GM19468 (cell line): Measurements from ENCODE around the gene EHD4.

Experiments
- ATAC-seq: cut with Tn5 transposase; IDR thresholded peaks from one replicate; pipeline ENCODE4 v1.9.1; 2021; ENCODE audit warnings: mild to moderate bottlenecking, moderate library complexity, moderate number of reproducible peaks; ENCODE audit not compliant: unreplicated experiment; ENCODE audit errors: extremely low read depth

Gene EHD4

DNA sequence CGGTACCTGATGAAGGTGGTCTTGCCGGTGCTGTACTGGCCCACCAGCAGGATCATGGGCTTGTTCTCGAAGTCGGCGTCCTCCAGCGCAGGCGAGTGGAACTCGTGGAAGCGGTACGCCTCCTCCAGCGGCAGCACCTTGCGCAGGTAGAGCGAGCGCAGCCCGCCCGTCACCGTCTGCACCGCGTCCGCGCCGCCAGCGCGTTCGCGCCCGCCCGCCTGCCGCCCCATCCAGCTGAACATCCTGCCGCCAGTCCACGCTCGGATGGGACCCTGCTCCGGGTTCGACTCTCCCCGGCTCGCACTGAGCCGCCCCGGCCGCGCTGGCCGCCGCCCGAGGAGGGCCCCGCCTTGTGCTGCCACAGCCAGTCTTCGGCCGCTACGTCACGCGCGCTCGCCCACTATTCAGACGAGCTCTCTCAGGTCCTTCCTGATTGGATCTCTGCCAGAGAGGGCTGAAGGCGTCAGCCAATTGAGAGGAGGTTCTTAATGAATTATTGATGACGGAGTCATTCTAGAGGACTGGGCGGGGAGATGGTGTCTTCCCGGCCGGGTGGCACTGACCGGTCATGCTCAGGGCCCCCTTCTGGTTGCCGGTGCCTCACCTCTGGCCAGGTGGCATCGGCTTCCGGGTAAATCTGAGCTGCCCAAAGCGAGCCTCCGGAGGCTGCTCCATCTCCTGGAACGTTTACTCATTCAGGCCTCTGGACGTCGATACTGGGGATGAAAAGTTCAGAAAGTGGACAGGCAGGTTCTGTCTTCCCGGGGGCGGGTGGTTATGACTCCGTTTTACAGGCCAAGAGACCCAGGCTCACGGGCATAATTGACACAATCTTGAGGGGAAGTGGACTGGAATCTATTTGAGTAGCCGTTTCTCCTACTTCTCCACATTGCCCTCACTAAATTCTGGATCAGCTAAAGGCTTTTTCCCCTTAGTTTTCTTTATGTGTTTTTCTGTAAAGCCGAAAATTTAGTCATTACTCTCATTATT is at the start of gene EHD4:
Gene EHD4, minus strand, starts transcription at position 305 of the 990 bp plus-strand sequence. Its CDS starts 63 bp downstream, at position 242.
- ATAC-seq: peak; percentile 80

DNA sequence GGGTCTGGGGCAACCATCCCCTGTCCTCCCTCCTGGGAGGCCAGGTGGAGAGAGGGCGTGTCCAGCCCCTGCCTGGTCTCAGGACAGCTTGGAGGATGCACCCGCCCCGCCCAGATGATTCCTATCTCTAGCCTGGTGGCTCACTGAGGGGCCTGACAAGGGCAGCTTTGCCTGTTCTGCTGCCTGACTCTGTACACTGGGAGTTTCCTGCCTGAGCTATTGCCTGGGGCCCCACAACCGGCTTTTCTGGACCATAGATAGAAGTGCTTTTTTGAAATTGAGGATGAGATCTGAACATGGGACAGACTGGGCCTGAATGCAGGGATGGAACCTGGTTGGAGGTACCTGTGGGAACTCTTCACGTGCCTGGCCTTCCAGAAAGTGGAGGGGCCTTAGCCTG is 49.2 kb upstream of the EHD4 start:
- ATAC-seq: no peak

GRCh38 chr15:42020713-42021273 is 48.4 kb upstream of the EHD4 start, which contains the start of gene PLA2G4E:
TSS of gene PLA2G4E (minus strand) at chr15:42021042. CDS start at chr15:42021030, 12 bp downstream.
- ATAC-seq: no peak

GRCh38 chr15:42018306-42019224 is 46.2 kb upstream of the EHD4 start:
- no peak for ATAC-seq

DNA sequence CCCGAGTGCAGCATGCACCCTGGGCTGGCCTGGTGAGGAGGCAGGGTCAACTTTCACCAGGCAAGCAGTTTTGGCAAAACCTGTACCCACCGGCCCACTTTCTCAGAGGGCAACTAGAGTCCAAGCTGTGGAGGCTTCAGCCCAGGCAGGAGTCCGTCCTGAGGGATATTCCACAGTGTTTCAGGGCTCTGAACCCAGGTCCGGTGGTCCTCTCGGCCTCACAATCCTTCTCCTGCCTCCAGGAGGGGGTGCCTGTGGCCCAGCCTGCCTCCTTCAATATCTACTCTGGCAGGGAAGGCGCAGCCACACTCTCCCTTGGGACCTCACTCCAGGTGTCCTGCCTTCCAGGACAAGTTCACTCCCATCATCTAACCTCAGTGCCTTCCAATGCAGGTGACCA is 44.6 kb upstream of the EHD4 start:
- no peak for ATAC-seq

- ATAC-seq: no peak
These were observed 42.0 kb upstream of the EHD4 start for GRCh38 chr15:42014406-42014805.

DNA sequence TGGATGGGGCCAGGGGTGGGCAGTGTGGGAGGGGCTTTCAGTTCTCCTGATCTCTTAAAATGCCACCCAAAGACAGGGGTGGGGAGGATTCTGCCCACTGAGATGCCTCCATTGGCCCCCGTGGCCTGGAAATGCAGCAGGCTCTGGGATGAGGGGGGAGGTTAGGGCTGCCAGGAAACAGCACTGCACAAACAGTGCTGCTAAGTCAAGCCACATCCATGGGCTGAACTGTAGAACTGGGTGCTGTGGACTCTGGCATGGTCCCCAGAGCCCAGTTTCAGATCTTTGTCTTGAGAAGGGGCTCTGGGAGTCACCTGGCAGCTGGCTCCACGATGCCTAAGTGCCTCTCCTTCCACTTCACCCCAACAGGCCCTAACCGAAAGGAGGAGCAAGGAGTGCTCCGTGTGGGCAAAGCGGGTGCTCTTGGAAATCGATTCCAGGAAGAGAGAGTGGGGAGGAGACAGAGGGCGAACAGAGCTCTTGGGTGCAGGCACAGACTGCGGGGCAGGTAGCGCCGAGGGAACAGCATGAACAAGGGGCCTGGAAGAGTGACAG is 40.6 kb upstream of the EHD4 start:
- ATAC-seq: no peak

DNA sequence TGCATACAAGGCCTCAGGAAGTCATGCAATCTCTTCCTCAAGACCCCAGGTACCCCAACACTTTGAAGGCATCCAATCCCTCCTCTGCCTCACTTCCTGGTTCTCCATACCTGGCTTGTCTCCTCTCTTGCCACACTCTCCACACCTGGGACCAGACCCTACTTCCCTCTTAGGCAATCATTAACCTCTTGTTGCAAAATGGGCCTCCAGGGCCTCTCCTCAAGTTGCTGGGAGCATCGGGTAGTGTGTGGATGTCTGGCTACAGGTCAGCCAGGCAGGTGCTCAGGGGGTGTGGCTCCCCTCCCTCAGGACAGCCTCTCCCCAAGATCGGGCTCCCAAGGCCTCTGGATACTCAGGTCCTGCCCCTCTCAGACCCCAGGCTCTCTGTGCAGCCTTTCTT is 39.9 kb upstream of the EHD4 start:
- ATAC-seq: no peak

DNA sequence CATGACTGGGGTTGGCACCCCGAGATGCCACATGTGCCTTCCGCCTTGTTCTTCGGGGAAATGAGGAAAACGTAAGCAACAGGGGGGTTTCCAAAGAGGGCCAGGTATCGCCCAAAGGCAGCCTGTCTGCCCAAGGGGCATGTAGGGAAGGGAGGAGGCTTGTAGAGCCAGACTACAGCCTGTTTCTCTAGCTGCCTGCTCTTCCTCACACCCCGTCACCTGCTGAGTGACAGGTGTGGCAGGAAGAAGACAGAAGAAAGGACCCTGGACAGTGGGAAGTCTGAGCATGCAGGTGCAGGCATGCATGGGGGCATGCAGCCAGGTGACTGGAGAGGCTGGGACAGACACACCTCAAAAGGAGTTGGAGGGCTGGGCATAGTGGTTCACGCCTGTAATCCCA is 38.7 kb upstream of the EHD4 start:
- ATAC-seq: no peak

GRCh38 chr15:42010434-42010833 is 38.1 kb upstream of the EHD4 start:
- no peak for ATAC-seq

DNA sequence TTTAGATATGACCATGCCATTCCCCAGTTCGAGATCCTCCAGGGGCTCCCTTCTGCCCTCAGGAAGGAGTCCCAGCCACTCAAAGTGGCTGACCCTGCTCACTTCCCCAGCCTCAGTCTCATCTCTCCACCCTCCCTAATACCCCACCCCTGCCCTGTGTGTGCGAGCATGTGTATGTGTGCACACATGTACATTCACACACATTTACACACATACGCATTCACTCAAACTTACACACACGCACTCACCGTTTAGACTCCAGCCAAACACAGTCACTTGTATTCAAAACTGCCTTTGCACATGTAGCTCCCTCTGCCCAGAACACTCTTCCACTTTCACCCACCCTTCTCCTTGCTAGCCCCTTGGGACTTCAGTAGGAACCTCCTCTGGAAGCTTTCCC is 37.1 kb upstream of the EHD4 start:
- no peak for ATAC-seq

DNA sequence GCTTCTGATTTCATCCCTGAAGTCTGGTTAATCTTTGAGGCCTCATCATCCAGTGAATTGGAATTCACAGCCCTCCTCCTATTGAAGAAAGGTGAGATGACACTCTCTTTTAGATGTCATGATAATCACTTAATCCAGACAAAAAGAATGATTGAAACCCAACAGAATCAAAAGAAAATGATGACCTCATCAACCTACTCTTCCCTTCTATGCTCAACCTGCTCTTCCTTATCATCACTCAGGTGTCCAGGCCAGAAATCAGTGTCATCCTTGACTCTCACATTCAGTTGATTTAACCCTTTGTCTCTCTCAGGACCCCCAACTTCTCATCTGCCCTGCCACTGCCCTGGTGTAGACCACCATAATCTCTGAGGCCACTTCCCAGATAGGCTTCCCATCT is 36.7 kb upstream of the EHD4 start:
- ATAC-seq: no peak

DNA sequence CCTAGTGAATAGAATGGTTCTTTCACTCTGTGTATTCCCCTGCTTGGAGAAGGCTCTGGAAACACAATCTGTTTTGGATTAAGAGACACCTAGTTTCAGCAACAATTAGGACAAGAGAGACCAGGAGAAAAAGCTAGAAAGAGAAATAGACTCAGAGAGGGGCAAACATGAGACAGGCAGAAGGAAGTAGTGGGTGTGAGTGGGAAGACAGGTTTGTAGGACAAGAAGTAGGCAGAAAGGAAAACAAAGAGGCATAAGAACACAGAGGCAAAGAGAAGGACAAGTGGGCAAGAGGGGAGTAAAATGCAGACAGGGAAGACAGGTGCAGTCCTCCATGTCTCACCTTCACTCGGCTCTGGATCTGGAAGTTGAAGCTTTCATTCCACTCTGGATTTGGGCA is 35.0 kb upstream of the EHD4 start:
- no peak for ATAC-seq

DNA sequence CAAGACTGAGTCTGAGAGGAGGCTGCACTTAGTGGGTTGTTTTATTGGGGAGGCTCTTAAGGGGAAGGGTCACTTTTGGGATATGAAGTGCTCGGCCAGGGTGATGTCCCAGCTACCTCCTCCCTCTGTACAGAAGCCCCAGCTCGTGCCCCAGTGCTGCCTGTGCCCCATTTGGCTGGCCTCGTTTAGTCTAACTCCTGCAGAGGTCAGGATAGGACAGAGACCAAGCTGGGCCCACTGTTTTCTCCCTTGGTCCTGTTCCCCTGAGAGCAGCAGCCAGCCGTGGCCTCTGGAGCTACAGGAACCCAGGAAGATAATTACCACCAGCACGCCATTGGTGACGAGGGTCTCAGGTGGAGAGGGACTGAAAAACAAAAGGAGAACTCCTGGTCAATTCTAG is 30.0 kb upstream of the EHD4 start:
- no peak for ATAC-seq

DNA sequence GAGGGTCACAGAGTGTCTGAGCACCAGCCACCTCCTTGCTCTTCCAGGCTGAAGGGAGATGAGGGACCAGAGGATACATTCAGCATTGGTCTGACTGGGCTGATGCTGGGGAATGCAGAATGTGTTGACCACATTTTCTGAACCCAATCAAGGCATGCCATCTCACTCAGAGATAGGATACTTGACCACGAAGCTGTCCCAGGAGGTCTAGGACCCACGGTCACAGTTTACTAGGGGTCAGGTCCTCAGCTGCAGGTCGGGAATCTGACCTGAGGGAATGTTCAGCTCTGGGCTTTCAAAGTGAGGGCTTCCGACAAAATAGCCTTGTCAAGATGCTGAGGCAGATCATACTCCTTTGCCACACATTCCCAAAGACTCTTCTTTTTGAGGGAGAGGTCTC is 28.9 kb upstream of the EHD4 start:
- no peak for ATAC-seq

DNA sequence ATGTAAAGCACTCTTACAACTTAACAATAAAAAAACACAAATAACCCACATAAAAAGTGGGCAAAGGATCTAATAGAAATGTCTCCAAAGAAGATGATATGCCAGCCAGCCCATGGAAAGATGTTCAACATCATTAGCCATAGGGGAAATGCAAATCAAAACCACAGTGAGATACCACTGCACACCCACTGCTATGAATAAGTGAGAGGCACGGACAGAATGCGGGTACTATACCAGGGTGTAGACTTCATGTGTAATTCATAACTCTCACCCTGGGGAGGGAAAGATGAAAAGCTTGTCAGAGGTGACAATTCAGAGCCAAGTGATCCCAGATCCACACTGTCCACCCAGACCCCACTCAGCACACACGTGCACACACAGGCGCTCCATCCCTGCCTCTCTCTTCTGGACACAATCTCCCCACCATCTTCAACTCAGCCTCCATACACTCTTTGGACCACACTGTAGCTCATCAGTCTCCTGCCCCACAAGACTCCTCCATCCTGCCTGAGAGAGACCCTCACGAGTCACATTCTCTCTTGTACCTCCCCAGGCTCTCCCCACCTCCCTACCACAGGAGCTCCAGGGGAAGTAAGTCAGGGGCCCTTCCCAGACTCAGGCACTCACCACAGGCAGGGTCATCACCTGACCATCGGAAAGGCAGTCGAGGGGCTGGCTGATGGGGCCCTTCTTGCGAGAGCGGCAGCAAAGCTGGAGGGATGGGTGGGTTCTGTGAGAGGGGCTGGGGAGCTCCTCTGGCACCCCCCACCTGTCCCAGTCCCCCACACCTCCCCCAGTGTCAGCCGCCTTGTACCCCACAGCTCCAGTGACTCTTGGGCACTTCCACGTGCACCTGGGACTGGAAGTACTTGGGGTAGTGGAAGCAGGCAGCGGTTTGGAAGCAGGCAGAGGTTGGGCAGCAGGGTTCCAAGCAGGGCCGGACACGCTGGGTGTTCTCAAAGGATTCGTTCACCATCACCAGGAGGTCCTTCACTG is 27.2 kb upstream of the EHD4 start:
- no peak for ATAC-seq

- ATAC-seq: no peak
These were observed 25.5 kb upstream of the EHD4 start for GRCh38 chr15:41997845-41998244.

GRCh38 chr15:41996921-41997592 is 24.7 kb upstream of the EHD4 start:
- ATAC-seq: no peak
